ENCODE results near the gene FHIP1B.
"Not testable (repeated sequence)": the region's sequence is repeated elsewhere in the genome, so short reads cannot be mapped to it uniquely, and the experiment has no call there.

FHIP1B gene

GRCh38 chr11:6234387-6235107 lies at the start of gene FHIP1B:
TSS of gene FHIP1B (minus strand) at chr11:6234636. CDS start at chr11:6224516, 10,120 bp downstream.
- DNase-seq: peak; percentile 98

DNA sequence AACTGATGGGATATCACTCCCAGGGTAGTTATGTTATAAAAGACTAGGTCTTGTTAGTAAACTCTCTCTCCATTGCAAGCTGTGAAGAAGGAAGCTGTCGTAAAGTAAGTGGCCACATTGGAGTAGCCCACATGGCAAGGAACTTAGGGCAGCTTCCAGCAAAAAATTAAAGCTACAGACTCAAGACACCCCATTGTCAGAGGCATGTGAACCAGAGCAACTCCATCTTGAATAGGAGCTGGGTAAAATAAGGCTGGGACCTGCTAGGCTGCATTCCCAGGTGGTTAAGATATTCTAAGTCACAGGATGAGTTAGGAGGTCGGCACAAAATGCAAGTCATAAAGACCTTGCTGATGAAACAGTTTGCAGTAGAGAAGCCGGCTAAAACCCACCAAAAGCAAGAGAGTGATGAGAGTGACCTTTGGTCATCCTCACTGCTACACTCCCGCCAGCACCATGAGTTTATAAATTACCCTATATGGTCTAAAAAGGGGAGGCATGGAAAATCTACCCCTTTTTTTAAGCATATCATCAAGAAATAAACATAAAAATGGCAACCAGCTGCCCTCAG lies 49.1 kb upstream of the FHIP1B start:
- DNase-seq: no peak

DNA sequence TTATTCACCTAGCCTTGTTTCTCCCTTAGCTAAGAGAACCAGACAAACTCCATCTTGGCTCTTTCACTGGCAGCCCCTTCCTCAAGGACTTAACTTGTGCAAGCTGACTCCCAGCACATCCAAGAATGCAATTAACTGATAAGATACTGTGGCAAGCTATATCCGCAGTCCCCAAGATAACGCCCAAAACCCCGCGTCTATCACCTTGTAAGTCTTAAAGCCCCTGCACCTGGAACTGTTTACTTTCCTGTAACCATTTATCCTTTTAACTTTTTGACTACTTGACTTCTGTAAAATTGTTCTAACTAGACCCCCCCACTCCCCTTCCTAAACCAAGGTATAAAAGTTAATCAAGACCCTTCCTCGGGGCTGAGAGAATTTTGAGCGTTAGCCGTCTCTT lies 46.4 kb upstream of the FHIP1B start:
- not testable (repeated sequence) for DNase-seq

GRCh38 chr11:6273188-6273587 lies 38.8 kb upstream of the FHIP1B start:
- no peak for DNase-seq

DNA sequence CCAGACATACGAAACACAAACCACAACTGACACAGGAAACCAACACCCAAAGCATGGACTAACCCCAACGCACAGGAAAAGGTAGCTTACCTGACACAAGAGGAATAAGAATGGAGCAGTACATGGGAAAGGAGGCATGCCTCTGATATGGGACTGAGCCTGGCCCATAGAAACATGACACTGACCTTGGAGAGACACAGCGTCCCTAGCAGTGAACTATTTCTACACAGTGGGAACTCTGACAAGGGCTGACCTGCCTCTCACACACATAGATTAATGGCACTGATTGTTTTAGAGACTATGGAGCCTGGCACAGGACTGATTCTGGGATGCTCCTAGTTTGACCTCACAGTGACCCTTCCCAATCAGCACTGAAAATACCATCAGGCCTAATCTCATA lies 37.2 kb upstream of the FHIP1B start:
- no peak for DNase-seq

- DNase-seq: no peak
Measured at GRCh38 chr11:6270584-6271246, 36.3 kb upstream of the FHIP1B start.

DNA sequence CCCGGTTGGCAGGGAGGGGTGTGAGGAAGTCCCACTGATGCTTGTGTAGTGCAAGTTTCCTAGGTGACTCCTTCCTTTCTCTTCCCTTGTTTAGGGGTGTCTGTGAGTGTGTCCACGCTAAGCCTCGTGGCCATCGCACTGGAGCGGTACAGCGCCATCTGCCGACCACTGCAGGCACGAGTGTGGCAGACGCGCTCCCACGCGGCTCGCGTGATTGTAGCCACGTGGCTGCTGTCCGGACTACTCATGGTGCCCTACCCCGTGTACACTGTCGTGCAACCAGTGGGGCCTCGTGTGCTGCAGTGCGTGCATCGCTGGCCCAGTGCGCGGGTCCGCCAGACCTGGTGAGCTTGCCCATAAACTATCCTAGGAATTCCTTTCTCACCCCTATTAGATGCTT lies 35.6 kb upstream of the FHIP1B start:
- DNase-seq: no peak

GRCh38 chr11:6268820-6269219 lies 34.4 kb upstream of the FHIP1B start:
- DNase-seq: no peak

DNA sequence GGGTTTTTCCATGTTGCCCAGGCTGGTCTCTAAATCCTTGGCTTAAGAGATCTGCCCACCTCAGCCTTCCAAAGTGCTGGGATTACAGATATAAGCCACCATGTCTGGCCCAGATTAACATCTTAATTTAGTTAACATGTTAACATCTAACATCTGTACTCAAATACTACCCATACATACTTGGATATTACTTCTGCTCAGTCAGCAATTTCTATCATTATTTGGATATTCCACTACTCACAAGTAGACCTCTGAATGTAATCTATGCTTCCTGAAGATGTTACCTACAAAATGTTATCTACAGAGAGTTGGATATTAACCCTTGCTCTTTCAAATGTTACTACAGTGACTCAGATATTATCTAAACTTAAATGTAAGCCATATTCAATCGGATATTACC lies 29.2 kb upstream of the FHIP1B start:
- DNase-seq: no peak

GRCh38 chr11:6260207-6260726 lies 25.8 kb upstream of the FHIP1B start:
- no peak for DNase-seq

DNA sequence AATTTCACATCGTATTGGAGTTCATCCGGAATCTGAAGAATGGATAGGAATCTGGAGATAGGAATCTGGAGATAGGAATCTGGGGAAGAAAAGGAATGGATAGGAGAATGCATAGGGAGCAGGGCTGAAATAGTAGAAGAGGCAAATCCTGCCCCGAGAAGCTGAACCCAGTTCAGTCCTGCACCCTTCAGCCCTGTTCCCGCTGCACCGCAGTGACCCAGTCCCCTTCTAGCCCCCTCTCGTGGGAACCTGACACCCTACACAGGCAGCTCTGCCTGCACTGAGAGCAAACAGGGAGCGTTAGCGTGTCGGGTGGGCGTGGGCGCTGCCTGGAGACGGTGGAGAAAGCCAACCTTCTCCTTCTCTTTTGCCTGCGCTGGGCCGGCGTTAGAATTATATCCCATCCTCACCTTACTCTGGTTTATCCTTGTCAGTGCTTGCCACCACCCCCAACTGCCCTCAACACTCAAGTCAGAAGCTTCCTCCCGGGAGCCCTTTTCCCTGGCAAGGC lies 24.2 kb upstream of the FHIP1B start:
- no peak for DNase-seq

- no peak for DNase-seq
Measured at GRCh38 chr11:6258141-6258540, 23.7 kb upstream of the FHIP1B start.

DNA sequence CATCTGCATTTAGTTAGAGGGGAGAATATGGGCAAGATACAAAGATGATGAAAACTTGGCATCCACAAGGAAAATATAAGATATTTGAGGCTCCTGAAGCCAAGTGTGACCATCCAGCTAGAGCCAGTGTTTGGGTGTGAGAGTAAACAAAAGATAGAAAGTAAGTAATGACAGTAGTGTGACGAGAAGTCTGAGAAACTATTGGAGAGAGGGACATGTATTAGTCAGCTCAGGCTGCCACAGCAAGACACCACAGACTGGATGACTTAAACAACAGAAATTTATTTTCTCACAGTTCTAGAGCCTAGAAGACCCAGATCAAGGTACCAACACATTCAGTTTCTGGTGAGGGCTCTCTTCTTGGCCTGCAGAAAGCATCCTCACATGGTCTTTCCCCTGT lies 18.8 kb upstream of the FHIP1B start:
- no peak for DNase-seq

- no peak for DNase-seq
Measured at GRCh38 chr11:6251990-6252473, 17.6 kb upstream of the FHIP1B start.

DNA sequence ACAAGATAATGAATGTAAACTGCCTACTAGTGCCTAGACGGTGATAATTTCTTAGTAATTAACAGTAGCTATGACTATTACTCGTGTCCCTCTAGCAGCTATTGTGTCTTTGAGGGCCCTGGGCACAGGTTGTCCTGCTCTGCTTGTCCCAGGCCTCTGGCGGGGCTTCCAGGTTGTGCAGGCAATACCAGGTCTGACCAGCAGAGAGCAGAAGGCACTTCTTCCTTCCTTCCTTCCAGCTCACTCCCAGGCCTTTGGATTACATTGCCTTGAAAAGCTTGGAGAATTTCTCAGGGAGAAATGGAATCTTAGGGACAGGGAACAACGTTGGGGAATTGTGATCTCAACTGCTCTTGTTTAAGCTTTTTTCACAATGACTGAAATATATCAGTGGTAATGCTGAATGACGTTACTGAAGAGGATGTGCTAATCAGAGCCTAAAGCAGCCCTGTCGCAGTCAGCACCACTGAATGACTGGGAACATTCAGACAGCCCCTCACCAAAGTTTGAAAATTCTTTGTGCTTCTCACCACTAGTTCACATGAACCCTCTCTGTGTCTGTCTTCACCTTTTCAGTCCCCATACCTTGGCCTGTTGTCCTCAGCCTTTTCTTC lies 16.8 kb upstream of the FHIP1B start:
- peak; percentile 73 for DNase-seq

- no peak for DNase-seq
Measured at GRCh38 chr11:6249770-6250555, 15.5 kb upstream of the FHIP1B start.

GRCh38 chr11:6248897-6249296 lies 14.5 kb upstream of the FHIP1B start:
- not testable (repeated sequence) for DNase-seq

DNA sequence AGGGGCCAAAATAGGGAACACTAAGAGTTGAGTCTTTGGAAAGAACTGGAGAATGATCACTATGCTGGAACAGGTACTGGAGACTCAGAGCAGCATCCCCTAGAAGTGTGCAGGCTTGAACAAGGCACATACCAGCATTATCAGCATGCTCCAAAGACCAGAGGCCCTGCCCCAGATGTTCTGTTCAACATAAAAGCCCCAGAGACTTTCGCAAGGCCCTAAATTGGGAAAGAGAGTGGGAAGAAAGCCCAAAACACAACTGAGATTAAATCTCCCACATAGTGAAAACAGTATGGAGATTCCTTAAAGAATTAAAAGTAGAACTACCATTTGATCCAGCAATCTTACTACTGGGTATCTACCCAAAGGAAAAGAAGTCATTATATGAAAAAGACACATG lies 13.8 kb upstream of the FHIP1B start:
- DNase-seq: no peak

- no peak for DNase-seq
Measured at GRCh38 chr11:6245536-6245935, 11.1 kb upstream of the FHIP1B start.

GRCh38 chr11:6241316-6241715 lies 6.9 kb upstream of the FHIP1B start:
- no peak for DNase-seq

- no peak for DNase-seq
Measured at GRCh38 chr11:6240781-6241180, 6.3 kb upstream of the FHIP1B start.

DNA sequence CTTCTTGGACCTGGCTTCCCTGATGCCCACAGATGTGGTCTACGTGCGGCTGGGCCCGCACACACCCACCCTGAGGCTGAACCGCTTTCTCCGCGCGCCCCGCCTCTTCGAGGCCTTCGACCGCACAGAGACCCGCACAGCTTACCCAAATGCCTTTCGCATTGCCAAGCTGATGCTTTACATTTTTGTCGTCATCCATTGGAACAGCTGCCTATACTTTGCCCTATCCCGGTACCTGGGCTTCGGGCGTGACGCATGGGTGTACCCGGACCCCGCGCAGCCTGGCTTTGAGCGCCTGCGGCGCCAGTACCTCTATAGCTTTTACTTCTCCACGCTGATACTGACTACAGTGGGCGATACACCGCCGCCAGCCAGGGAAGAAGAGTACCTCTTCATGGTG lies 5.7 kb upstream of the FHIP1B start:
- no peak for DNase-seq

All from activated CD8-positive, alpha-beta memory T cell treated with anti-CD3 and anti-CD28 coated beads for 24 hours (primary cell).